ENCODE measurements around the gene ZFP36L2.
"Not testable (repeated sequence)": the region's sequence is repeated elsewhere in the genome, so short reads cannot be mapped to it uniquely, and the experiment has no call there.

Gene ZFP36L2

DNA sequence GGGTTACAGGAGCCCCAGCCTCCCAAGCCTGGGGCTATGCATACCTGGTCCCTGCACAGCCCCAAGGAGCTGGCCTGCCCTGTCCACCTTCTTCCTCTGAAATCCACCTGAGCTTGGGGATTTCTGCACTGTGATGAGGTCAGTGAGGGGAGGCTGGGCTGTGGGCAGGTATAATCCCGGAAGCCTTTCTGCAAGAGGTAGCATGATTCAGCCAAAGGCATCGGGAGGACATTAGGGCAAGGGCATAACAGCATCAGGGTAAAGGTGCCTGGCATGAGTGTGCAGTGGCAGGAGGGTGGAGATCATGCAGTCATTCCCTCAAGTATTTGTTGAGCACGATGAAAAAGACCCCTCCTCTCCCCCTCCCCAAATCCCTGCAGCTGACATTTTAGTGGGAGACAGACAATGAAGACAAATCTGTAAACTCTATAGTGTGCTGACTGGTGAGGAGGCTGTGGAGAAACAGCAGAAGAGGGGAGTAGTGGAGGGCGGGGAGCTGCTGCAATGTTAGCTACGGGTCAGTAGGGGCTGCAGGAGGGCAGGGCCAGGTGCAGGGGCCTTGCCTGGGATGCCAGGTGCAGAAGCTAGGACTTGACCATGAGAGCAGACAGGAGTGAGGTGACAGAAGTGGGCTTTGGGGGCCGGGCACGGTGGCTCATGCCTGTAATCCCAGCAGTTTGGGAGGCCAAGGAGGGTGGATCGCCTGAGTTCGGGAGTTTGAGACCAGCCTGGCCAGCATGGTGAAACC, 18.7 kb downstream of the ZFP36L2 start:
- DNase-seq (ENCODE audit: low read depth) = no peak

DNA sequence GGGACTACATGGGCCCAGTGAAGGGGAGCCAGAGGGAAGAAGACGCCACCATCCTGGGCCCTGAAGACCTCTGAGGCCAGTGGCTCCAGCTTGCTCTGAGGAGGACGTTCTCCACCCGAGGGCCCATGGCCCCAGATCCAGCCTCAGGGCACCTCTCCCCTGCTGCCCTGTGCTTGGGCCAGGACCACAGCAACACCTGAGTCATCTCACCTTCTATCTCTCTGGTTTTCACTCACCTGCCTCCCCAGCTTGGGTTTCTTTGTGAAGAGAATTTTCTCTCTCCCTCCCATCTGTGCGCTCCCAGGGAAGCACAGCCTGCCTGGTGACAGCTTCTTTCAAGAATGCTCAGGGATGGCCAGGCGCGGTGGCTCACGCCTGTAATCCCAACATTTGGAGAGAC, 19.8 kb downstream of the ZFP36L2 start:
- DNase-seq (ENCODE audit: low read depth) = no peak

DNA sequence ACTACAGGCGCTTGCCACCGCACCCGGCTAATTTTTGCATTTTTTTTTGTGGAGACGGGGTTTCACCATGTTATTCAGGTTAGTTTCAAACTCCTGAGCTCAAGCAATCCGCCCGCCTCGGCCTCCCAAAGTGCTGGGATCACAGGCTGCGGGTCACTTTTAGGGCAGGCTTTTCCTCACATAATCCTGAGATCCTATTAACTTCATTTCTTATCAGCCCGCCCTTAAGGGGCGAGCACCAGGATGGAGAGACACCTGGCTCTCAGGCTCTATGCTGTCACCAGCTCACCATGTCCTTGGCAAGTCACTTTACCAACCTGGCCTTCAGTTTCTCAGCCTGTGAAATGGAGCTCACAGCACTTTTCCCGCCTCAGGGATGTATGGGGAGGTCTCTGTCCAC, 23.0 kb downstream of the ZFP36L2 start:
- no peak for DNase-seq (ENCODE audit: low read depth)

DNA sequence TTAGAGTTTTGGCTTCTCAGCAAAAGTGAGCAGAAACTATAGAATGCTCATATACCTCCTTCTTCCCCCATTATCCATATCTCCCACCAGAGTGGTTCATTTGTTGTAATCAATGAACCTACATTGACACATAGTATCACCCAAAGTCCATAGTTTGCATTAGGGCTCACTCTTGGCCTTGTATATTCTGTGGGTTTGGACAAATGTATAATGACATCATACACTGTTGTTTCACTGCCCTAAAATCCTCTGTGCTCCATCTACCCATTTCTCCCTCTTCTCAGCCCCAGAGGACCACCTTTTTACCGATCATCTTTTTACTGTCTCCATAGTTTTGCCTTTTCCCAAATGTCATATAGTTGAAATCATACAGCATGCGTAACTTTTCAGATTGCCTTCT, 24.1 kb downstream of the ZFP36L2 start:
- no peak for DNase-seq (ENCODE audit: low read depth)

DNA sequence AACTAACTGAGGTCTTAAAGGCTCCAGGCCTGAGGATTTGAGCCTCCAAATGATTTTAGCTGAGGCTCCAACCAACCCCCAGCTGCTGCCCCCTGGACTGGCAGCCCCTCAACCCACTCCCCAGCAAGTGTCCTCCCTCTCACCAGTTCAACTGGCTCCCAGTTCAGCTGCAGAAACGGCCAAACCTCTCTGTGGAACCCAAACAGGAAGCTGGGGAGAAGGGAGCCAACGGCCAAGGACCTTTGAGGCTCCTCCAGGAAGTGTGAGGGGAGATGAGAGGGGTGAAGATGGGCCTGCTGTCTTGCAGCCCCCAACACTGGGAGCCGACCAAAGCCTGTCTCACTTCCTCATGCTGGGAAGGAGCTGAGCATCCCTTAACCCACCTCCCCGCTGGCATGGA, 24.9 kb downstream of the ZFP36L2 start:
- DNase-seq (ENCODE audit: low read depth) = no peak

DNA sequence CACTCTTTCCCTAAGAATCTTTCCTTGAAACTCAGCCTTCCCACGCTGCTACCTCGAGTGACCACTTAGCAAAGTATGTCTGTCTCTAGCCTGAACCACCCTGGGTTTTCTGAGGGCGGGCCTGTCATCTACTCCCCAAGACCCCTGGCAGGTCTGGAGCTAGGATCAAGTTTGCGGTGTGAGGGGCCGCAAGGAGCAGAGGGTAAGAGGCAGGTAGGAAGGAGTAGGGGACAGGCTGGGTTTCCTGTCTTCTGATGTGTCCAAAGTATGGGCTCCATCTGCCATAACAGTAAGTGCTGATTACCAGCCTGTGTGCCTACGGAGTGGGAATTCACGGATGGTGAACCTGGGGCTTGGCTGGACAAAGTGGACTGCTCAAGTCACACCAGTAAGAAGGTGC, 25.4 kb downstream of the ZFP36L2 start:
- DNase-seq (ENCODE audit: low read depth) = no peak

DNA sequence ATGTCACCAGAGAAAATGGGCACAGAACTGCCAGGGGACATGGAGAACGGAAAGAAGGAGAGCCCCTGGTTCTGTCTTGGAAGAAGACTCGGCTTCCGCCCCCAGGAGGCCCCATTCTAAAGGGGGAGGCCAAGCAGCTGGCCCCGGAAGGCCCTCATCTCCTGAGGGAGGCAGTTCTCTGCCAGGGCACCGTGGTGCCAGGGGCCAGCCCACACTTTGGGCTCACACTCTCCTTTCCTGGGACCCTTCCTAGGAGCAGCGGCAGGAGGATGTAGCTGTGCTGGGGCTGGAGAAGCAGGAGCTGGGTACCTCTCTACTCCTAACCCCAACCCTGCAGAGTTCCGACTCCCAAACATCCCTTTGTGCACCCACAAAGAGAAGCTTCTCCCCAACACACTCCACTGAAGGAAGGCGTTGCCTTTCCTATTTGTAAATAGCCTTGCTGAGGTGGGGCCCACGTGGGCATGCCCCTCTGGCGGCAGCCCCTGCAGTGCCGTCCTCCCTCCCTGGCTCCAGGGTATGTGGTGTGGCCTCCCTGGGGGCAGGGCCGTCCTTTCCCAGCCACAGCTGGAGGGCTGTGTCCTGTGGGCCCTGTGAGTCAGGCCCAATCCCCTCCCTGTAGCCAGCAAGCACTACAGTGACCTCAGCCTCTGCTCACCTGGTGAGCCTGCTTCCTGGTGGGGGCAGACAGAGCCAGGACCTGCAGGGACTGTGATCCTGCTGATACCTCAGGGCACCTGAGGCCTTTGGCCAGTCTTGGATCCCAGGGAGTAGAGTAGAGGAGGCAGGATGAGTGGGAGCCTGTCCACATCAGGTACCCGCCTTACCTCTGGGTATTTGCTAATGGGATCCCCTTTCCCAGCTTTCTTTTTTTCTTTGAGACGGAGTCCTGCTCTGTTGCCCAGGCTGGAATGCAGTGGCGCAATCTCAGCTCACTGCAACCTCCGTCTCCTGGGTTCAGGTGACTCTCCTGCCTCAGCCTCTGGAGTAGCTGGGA, 26.6 kb downstream of the ZFP36L2 start:
- no peak for DNase-seq (ENCODE audit: low read depth)

DNA sequence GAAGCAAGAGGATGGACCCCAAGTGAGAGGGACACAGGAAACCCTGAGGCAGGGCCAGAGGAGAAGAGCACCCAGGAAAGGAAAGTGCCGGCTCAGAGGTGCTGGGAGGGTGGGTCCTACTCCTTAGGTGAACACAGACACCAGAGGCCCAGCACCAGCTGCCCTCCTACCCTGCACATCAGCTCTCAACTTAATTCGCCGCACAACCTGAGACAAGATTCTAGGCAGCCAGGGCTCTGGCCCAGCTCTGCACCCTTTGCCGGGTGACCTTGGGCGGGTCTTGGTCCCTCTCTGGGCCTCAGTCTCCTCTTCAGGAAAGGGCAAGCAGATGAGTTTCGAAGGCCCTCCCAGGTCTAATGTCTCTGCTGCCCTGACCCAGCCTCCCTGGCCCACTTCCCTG, 28.1 kb downstream of the ZFP36L2 start:
- no peak for DNase-seq (ENCODE audit: low read depth)

DNA sequence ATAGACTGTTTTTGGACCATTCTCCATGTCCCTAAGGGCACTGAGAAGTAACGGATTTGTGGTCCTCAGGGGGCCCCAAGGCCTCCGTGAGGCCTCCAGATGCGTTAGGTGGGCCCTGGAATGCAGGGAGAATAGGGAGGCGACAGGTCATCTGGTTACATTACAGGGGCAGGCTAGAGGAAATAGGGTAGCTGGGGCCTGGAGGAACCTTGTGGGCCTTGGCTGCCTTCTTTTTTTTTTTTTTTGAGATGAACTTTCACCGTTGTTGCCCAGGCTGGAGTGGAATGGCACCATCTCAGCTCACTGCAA, 28.9 kb downstream of the ZFP36L2 start:
- DNase-seq (ENCODE audit: low read depth) = no peak

DNA sequence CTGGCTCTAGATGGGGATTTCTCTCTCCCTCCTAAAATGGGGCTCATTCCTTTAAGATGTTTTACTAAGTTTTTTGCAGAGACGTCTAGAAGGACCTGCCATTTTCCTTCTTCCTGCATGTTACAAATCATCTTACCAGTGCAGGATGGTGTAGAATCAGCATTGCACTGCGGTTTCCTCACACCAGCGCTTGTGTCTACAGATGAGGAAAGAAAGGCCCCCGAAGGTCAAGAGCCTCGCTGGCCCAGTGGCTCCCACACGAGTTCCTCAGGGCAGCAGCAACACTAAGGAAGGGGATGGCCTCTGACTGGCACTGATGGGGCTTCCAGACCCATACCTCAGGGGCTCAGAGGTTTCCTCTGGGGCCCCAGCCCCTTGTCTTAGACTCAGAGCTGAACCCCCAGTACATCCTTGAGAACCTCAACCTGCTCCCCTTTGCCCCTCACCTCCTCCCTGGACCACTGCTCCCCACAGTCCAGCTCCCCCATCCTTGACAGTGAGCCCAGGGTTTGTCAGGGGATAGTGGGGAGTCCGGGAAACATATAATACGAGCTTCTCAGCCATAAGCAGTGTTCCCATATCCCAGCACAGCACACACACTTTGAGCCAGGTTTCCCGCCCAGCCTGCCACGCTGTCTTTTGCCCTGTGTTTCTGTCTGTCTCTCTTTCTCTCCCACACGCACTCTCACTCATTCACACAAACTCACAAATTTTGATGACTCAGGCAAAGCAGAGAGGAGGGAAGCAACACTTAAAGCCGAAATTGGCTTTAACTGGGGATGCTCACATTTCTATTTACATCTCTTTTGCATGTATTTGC, 29.4 kb downstream of the ZFP36L2 start:
- DNase-seq (ENCODE audit: low read depth) = no peak

DNA sequence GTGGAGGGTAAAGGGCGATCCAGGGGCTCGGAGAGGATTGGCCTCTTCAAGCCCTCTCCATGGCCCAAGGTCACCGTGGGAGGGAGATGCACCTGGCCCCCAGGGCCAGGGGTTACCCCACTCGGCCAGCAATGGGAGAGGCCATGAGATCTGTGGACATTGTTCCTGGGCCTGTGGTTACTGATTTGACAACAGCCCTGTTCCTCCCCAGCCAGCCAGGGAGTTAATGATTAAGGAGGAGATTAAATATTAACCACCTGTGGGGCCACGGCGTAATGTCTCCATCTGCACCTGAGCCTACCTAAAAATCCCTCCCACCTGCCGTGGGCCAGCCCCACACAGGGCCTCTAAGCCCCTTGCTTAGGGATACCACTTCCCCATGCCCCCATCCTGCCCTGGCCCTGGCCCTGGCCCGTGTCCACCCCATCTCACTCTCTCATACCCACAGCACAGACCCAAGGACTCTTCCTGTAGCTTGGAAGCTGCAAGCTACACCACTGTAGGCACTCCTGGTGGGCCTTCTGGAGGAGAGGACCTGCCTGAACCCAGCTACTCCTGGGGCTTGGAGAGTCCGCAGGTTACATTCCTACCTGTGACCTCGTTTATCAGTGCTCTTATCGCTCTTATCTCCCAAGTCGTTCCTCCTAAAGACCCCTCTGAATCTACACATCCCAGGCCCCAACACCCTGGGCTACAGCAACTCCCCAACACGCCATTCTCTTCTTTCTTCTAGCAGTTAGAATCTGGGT, 32.1 kb downstream of the ZFP36L2 start:
- no peak for DNase-seq (ENCODE audit: low read depth)

DNA sequence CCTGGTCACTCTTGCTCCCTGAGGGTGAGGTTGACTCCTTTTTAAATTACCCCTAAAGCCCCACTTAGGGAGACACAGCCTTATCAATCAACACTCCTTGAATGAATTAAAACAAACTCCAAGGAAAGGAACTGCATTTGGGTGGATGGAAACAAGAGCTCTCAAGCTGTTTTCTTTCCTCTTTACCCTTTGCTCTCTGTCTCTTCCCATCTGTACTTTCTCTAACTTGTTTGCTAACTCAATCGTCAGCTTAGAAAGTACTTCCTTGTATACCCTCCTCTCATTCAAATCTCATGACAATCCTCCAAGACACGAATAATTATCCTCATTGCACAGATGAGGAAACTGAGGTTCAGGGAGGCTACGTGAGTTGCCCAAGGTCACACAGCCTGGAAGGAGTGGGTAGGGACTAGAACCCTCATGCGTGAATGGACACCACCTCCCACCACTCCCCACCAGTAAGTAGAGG, 32.7 kb downstream of the ZFP36L2 start:
- DNase-seq (ENCODE audit: low read depth) = no peak

DNA sequence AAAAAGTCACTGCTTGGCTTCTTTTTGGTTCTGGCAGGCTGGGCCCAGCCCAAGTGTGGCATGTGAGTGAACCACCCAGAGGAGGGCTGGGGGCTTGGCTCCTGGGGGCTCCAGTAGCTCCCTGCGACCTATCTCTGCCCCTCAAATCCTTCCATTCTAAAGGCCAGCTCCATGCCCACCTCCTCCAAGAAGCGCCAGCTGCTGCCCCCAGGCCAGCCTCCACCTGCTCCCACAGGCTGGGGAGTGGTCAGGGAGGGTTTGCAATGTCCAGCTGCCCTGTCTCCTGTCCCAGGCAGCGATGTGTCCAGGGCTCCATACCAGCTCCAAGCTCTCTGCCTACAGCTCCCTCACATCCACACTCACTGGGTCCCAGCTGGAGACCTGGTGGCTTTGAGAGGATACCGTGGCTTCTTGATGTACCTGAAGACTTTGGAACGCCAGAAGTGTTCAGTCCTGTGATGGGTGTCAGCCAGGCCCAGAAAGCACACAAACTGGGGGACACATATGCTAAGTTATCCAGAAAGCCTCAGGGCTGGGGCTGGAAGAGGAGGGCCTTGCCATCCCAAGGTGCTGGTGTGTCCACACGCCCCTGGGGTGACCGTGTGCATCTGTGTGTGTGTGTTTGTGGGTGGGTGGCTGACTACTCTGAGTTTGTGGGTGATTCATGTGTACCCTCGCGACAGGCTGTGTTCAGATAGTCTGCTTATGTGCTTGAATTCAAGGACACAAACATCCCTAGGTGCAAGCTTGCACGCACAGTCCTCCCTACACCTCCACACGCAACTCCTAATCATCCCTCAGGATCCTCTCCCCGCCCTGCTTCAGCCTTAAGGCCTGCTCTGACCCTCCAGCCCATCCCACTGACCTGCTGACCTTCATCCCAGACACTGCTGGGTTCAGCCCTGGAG, 33.4 kb downstream of the ZFP36L2 start:
- DNase-seq (ENCODE audit: low read depth) = no peak

DNA sequence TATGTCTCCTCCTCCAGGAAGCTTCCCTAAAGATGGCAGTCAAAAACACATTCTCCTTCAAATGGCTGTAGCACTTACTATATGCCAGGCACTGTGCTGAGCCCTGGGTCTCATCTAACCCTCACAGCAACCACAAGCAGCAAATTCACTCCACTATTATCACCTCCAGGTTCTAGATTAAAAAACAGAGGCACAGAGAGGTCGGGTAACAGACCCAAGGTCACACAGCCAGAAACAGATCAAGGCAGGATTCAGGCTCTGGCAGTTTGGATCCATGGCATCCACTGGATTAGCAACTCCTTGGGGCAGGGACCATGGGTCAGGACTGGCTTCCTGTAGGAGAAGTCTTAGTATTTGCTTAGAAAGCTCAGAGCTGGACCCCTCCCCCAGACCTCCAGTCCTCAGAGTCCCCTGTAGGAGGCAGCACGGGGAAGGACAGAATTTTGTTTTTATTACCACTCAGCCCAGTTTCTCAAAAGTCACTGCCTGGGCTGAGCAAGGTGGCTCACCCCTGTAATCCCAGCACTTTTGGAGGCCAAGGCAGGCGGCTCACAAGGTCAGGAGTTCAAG, 34.4 kb downstream of the ZFP36L2 start:
- DNase-seq (ENCODE audit: low read depth) = no peak

DNA sequence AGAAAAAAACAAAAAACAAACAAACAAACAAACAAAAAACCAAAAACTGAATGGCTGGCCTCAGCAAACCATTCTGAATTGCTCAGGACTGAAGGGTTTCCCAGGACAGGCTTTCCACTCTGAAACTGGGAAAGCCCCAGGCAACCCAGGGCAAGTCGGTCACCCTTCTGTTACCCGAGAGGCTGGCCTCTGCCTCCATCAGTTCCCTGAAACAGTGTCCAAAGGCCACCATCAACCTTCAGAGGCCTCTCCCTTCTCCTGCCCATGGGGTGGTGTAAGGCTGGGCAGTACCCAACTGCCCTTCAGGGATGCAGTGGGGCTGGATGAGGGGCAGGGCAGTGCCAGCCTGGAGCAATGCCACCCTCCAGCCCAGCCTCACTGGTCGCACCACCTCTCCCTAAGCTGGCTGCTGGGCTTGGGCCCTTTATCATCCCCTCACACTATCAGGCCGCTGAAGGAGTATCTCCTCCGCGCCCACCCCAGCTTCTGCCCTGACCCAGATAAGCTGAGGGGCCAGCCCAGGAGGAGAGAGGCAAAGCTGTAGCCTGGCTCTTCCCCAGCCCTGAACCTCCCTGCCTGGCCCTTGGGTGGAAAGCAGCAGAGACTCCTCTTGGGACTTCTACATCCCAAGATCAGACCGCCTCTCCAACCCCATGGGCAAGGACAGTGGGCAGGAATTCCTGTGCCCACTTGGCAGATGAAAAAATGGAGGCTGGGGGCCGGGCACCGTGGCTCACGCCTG, 35.9 kb downstream of the ZFP36L2 start:
- no peak for DNase-seq (ENCODE audit: low read depth)

DNA sequence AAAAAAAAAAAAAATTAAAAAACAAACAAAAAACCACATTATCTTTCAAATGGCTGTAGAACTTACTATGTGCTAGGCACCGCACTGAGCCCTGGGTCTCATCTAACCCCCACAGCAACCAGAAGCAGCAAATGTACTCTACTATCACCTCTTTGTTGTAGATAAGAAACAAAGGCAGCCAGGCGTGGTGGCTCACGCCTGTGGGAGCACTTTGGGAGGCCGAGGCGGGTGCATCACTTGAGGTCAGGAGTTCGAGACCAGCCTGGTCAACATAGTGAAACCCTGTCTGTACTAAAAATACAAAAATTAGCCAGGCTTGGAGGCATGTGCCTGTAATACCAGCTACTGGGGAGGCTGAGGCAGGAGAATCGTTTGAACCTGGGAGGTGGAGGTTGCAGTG, 36.5 kb downstream of the ZFP36L2 start:
- not testable (repeated sequence) for DNase-seq (ENCODE audit: low read depth)

DNA sequence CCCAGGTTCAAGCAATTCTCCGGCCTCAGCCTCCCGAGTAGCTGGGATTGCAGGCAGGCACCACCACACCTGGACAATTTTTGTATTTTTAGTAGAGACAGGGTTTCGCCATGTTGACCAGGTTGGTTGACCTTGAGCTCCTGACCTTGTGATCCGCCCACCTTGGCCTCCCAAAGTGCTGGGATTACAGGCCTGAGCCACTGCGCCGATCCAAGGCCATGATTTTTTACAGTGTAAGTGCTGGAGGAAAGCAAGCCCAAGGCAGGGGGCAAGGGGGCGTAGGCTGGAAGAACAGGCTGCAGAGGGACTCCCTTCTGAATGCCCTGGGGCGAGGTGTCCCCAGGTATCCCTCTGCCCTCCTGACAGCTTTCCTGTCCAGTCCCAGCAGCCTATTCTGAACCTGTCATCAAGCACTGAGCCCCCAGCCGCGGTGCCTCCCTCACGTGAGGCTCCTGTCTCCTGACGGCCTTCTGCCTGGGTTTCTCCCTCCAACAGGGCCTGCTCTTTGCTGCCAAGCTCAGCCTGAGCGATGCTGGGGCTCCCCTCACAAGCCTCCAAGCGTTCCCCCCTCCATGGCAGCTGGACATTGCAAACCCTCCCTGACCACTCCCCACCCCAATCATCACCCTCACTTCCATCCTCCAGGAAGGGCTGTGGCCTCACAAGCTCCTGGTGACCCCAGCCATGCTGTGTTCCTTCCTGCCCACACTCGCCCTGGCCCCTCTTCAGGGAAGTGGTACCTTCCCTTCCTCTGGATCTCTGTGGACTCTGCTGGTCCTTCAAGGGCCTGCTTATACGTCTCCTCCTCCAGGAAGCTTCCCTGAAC, 37.6 kb downstream of the ZFP36L2 start:
- no peak for DNase-seq (ENCODE audit: low read depth)

DNA sequence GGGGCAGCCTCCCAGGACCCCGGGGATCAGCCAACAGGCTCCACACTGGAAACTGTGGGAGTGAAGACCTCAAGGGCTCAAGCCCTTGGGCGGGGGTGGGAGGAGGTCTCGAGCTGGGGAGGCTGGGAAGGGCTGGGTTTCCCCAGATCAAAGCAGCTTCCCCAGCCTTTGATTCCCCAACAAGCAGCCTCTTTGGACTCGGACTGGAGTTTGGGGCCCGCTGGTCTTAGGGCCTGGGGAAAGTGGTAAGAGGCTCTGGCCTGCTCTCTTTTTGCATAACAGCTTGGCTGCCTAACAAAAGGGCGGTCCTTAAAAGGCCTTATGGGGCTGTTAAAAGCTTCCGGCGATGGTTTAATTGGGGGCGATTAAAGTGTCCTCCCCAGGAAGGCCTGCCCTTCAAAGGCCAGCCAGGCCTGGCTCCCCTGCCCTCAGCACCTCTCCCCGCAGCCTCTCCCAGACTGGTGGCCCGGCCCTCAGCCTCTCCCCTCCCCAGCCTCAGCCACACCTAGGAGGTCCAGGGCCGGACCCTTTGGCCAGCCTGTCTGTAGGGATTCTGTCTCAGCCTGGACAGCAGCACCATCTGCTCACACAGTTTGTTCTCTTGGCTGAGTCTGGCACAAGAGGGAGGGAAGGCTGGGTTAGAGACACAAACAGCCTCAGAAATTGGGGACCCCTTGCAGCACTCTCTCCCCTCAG, 39.6 kb downstream of the ZFP36L2 start:
- no peak for DNase-seq (ENCODE audit: low read depth)
